ENCODE measurements around the gene GBP1. TPM values are rescaled to one million over a fixed set of nuclear protein-coding genes. Genes with fewer than 3 reads are reported as not detected.
"Not testable (repeated sequence)": the region's sequence is repeated elsewhere in the genome, so short reads cannot be mapped to it uniquely, and the experiment has no call there.

Gene GBP1
- total RNA-seq, 1 donor: 32.2 TPM

- no peaks in the 10 kb centered on the region for H3K4me1 ChIP-seq (ENCODE audit: insufficient read depth, low read length)
- no peak overlapping the region for H3K27ac ChIP-seq (ENCODE audit: low read depth, low read length)
- H3K4me3 ChIP-seq (ENCODE audit: insufficient read depth, low read length): no peak overlapping the region
- no peaks in the 10 kb centered on the region for H3K79me2 ChIP-seq (ENCODE audit: insufficient read depth, low read length)
- peak; percentile 78 for TF ChIP-seq CTCF (IDR thresholded peaks at IDR 0.05; ENCODE audit: extremely low read depth, low read depth, low read length)
- H3K9me3 ChIP-seq (ENCODE audit: low read depth, low read length): no peaks in the 10 kb centered on the region
- no peak overlapping the region for H3K4me2 ChIP-seq (ENCODE audit: insufficient read depth, low read length)
- DNase-seq (ENCODE audit: insufficient read length, low spot score, missing footprints): no peak
- H4K20me1 ChIP-seq (ENCODE audit: insufficient read depth, low read length): no peaks in the 10 kb centered on the region
- no peaks in the 10 kb centered on the region for H3K36me3 ChIP-seq (ENCODE audit: insufficient read depth, low read length)
- no peaks in the 10 kb centered on the region for H3K27me3 ChIP-seq (ENCODE audit: insufficient read depth, low read length)
- H2AFZ ChIP-seq (ENCODE audit: low read length): no peak overlapping the region
These were observed 20.8 kb upstream of the GBP1 start for GRCh38 chr1:89085781-89086180.

DNA sequence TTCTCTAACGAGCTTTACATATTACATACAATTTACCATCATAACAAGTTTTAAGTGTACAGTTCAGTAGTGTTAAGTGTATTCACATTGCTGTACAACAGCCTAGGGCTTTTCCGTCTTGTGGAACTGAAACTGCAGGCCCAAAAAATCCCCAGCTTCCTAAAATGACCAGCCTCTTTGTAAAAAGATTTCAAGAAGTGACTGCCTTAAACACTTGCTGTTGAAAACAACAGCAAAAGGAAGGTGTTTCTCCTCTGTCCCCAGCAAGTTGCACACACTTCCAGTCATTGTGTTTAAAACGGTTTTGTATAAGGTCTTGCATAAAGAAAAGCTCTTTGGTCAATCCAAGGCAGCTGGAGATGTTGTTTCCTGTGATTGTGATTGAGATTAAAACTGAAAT, 16.0 kb upstream of the GBP1 start:
- H3K27me3 ChIP-seq (ENCODE audit: insufficient read depth, low read length): no peaks in the 10 kb centered on the region
- no peaks in the 10 kb centered on the region for H3K36me3 ChIP-seq (ENCODE audit: insufficient read depth, low read length)
- H3K4me2 ChIP-seq (ENCODE audit: insufficient read depth, low read length): no peak overlapping the region
- H3K27ac ChIP-seq (ENCODE audit: low read depth, low read length): no peak overlapping the region
- no peaks in the 10 kb centered on the region for H4K20me1 ChIP-seq (ENCODE audit: insufficient read depth, low read length)
- TF ChIP-seq CTCF (IDR thresholded peaks at IDR 0.05; ENCODE audit: extremely low read depth, low read depth, low read length): no peak
- no peak overlapping the region for H3K4me3 ChIP-seq (ENCODE audit: insufficient read depth, low read length)
- H3K79me2 ChIP-seq (ENCODE audit: insufficient read depth, low read length): no peaks in the 10 kb centered on the region
- no peak for DNase-seq (ENCODE audit: insufficient read length, low spot score, missing footprints)
- H2AFZ ChIP-seq (ENCODE audit: low read length): no peak overlapping the region
- H3K9me3 ChIP-seq (ENCODE audit: low read depth, low read length): no peaks in the 10 kb centered on the region
- no peaks in the 10 kb centered on the region for H3K4me1 ChIP-seq (ENCODE audit: insufficient read depth, low read length)

GRCh38 chr1:89080068-89080467, 15.1 kb upstream of the GBP1 start:
- not testable (repeated sequence) for H3K27me3 ChIP-seq (ENCODE audit: insufficient read depth, low read length); H3K9me3 ChIP-seq (ENCODE audit: low read depth, low read length); H3K27ac ChIP-seq (ENCODE audit: low read depth, low read length); H3K79me2 ChIP-seq (ENCODE audit: insufficient read depth, low read length); H3K4me3 ChIP-seq (ENCODE audit: insufficient read depth, low read length); H3K4me1 ChIP-seq (ENCODE audit: insufficient read depth, low read length); H2AFZ ChIP-seq (ENCODE audit: low read length); H4K20me1 ChIP-seq (ENCODE audit: insufficient read depth, low read length); H3K4me2 ChIP-seq (ENCODE audit: insufficient read depth, low read length); DNase-seq (ENCODE audit: insufficient read length, low spot score, missing footprints); H3K36me3 ChIP-seq (ENCODE audit: insufficient read depth, low read length)

DNA sequence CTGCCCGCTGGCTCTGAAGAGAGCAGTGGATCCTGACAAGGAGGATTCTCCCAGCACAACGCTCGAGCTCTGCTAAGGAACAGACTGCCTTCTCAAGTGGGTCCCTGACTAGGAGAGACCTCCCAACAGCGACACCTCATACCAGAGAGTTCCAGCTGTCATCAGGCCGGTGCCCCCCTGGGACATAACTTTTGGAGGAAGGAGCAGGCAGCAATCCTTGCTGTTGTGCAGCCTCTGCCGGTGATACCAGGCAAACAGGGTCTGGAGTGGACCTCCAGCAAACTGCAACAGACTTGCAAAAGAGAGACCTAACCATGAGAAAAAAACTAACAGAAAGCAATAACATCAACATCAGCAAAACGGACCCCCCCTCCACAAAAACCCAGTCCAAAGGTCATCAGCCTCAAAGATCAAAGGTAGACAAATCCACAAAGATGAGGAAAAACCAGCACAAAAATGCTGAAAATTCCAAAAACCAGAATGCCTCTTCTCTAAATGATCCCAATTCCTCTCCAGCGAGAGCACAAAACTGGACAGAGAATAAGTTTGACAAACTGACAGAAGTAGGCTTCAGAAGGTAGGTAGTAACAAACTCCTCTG, 7.6 kb upstream of the GBP1 start:
- H3K9me3 ChIP-seq (ENCODE audit: low read depth, low read length); H3K4me1 ChIP-seq (ENCODE audit: insufficient read depth, low read length); H3K4me3 ChIP-seq (ENCODE audit: insufficient read depth, low read length); DNase-seq (ENCODE audit: insufficient read length, low spot score, missing footprints); H3K36me3 ChIP-seq (ENCODE audit: insufficient read depth, low read length); H3K4me2 ChIP-seq (ENCODE audit: insufficient read depth, low read length); H2AFZ ChIP-seq (ENCODE audit: low read length); H4K20me1 ChIP-seq (ENCODE audit: insufficient read depth, low read length); H3K27ac ChIP-seq (ENCODE audit: low read depth, low read length); H3K27me3 ChIP-seq (ENCODE audit: insufficient read depth, low read length); H3K79me2 ChIP-seq (ENCODE audit: insufficient read depth, low read length): not testable (repeated sequence)

GRCh38 chr1:89070509-89070908, 5.5 kb upstream of the GBP1 start:
- no peak for DNase-seq (ENCODE audit: insufficient read length, low spot score, missing footprints)
- Histone ChIP-seq H3K36me3 (ENCODE audit: insufficient read depth, low read length) (no peaks in the 10 kb centered on the region), H3K27ac (ENCODE audit: low read depth, low read length) (no peak overlapping the region), H4K20me1 (ENCODE audit: insufficient read depth, low read length) (no peaks in the 10 kb centered on the region), H3K4me2 (ENCODE audit: insufficient read depth, low read length) (peak overlapping the region; percentile 70), H3K79me2 (ENCODE audit: insufficient read depth, low read length) (no peaks in the 10 kb centered on the region), H3K9me3 (ENCODE audit: low read depth, low read length) (no peaks in the 10 kb centered on the region), H3K27me3 (ENCODE audit: insufficient read depth, low read length) (no peaks in the 10 kb centered on the region), H3K4me1 (ENCODE audit: insufficient read depth, low read length) (peaks cover 7% of the 10 kb centered on the region), H3K4me3 (ENCODE audit: insufficient read depth, low read length) (peak overlapping the region; percentile 52), H2AFZ (ENCODE audit: low read length) (peak overlapping the region; percentile 78)
- TF ChIP-seq CTCF (IDR thresholded peaks at IDR 0.05; ENCODE audit: extremely low read depth, low read depth, low read length): no peak

All from osteoblast (primary cell).